ENCODE measurements around the gene ENTREP1. TPM values are rescaled to one million over a fixed set of nuclear protein-coding genes. Genes with fewer than 3 reads are reported as not detected.

ENTREP1 gene
- total RNA-seq, 1 donor from 2014 or later, result 3.1 TPM

- Histone ChIP-seq H3K27me3 (ENCODE audit: control insufficient read depth, insufficient read depth, low read length) (no peaks in the 10 kb centered on the region), H3K36me3 (ENCODE audit: control insufficient read depth, insufficient read depth, low read length) (no peaks in the 10 kb centered on the region), H3K4me3 (ENCODE audit: low read depth, low read length) (no peak overlapping the region)
- TF ChIP-seq, protein P1, sequence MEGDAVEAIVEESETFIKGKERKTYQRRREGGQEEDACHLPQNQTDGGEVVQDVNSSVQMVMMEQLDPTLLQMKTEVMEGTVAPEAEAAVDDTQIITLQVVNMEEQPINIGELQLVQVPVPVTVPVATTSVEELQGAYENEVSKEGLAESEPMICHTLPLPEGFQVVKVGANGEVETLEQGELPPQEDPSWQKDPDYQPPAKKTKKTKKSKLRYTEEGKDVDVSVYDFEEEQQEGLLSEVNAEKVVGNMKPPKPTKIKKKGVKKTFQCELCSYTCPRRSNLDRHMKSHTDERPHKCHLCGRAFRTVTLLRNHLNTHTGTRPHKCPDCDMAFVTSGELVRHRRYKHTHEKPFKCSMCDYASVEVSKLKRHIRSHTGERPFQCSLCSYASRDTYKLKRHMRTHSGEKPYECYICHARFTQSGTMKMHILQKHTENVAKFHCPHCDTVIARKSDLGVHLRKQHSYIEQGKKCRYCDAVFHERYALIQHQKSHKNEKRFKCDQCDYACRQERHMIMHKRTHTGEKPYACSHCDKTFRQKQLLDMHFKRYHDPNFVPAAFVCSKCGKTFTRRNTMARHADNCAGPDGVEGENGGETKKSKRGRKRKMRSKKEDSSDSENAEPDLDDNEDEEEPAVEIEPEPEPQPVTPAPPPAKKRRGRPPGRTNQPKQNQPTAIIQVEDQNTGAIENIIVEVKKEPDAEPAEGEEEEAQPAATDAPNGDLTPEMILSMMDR (IDR thresholded peaks at IDR 0.05; ENCODE audit: insufficient read depth, low read length, poor library complexity, severe bottlenecking), result no peak
- no peak for DNase-seq (ENCODE audit: low read depth)
Measured at GRCh38 chr9:69425136-69425801, 100.3 kb downstream of the ENTREP1 start.

DNA sequence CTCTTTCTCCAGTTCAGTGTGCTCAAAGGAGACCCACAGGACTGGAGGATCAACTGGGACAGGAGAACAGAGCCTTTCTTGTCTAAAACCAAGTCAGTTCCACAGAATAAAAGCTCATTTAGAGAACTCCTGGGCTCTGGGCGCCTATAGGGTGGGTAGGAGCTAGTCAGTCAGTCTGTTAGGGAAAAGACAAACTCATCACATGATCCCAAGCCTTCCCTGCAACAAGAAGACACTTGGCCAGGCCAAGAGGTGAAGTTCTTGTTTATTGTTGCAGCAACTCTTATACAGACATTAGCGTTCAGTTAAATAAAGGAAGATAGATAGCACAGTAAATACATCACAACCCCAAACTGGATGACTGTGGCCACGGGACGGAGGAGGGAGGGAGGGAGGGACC lies 102.3 kb downstream of the ENTREP1 start:
- no peak for DNase-seq (ENCODE audit: low read depth)
- H3K36me3 ChIP-seq (ENCODE audit: control insufficient read depth, insufficient read depth, low read length), result no peaks in the 10 kb centered on the region
- no peaks in the 10 kb centered on the region for H3K27me3 ChIP-seq (ENCODE audit: control insufficient read depth, insufficient read depth, low read length)
- H3K4me3 ChIP-seq (ENCODE audit: low read depth, low read length), result no peak overlapping the region
- TF ChIP-seq, protein P1 (IDR thresholded peaks at IDR 0.05; ENCODE audit: insufficient read depth, low read length, poor library complexity, severe bottlenecking), result no peak

DNA sequence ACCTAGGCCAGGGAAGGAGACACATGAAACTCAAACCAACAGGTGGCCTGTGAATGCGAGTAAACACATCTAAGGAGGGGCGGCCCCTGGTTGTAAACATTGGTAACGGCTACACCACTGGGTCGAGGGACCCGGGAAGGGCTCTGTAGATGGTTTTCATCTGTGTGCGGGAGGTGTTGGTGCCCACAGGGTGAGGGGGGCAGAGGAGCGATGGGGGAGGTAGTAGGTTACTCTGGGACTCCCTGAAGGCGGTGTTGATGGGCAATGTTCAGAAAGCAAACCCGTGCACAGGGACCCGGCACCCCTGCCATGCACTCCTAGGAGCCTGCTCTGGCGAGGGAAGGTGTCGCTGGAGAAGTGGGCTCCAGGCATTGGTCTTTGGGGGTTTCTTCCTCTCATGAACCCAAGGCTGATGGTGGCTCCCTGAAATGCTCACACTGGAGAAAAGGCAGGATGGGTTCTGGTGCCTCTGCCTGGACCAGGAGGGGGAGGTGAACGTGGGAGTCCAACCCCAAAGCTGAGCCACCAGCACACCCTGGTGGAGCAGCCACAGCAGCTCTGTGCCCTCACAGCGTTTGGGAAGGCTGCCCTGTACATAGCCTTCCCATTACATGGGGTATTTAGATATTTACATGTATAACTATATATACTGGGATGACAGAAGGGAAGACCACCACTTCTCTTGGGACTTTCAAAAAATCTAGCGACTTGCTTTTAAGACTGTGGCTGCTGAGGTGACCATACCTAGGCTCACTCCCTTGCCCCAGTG lies 103.2 kb downstream of the ENTREP1 start:
- H3K4me3 ChIP-seq (ENCODE audit: low read depth, low read length), result no peak overlapping the region
- H3K36me3 ChIP-seq (ENCODE audit: control insufficient read depth, insufficient read depth, low read length), result no peaks in the 10 kb centered on the region
- no peak for DNase-seq (ENCODE audit: low read depth)
- TF ChIP-seq, protein P1 (IDR thresholded peaks at IDR 0.05; ENCODE audit: insufficient read depth, low read length, poor library complexity, severe bottlenecking), result no peak
- no peaks in the 10 kb centered on the region for H3K27me3 ChIP-seq (ENCODE audit: control insufficient read depth, insufficient read depth, low read length)

GRCh38 chr9:69429281-69429680 lies 104.3 kb downstream of the ENTREP1 start:
- DNase-seq (ENCODE audit: low read depth), result no peak
- TF ChIP-seq, protein P1 (IDR thresholded peaks at IDR 0.05; ENCODE audit: insufficient read depth, low read length, poor library complexity, severe bottlenecking), result no peak
- Histone ChIP-seq H3K4me3 (ENCODE audit: low read depth, low read length) (no peak overlapping the region), H3K36me3 (ENCODE audit: control insufficient read depth, insufficient read depth, low read length) (no peaks in the 10 kb centered on the region), H3K27me3 (ENCODE audit: control insufficient read depth, insufficient read depth, low read length) (no peaks in the 10 kb centered on the region)

DNA sequence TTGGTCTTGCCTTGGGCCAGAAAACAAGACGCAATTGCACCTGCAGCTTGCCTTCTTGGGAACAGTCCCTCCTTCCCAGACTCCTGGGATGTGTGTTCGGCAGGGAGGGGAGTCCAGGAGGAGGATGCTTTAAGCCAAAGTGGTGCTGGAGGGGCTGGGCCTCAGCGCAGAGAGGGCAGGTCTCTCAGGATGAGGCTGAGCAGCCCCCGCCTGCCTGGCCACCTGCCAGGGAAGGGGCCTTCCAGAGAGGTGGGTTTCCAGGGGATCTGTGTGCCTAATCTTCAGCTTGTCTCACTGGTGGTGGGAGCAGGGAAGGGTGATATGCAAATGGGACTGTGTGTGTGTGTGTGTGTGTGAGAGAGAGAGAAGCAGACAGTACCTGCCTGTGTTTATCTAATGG lies 105.2 kb downstream of the ENTREP1 start:
- Histone ChIP-seq H3K36me3 (ENCODE audit: control insufficient read depth, insufficient read depth, low read length) (no peaks in the 10 kb centered on the region), H3K27me3 (ENCODE audit: control insufficient read depth, insufficient read depth, low read length) (no peaks in the 10 kb centered on the region), H3K4me3 (ENCODE audit: low read depth, low read length) (no peak overlapping the region)
- DNase-seq (ENCODE audit: low read depth), result no peak
- TF ChIP-seq, protein P1 (IDR thresholded peaks at IDR 0.05; ENCODE audit: insufficient read depth, low read length, poor library complexity, severe bottlenecking), result no peak

All from kidney epithelial cell (primary cell).